Epithelial cell of esophagus (primary cell): Measurements from ENCODE around the gene HOXC10.

ENCODE experiments used
- DNase-seq: peaks from one replicate; pipeline ENCODE4 v3.0.0; 2010; ENCODE audit warnings: low read depth
- H3K4me3 ChIP-seq: 2 replicates; pipeline ENCODE4 v1.5.1; 2011; ENCODE audit warnings: mild to moderate bottlenecking, low read length, control low read depth
- CTCF ChIP-seq: IDR thresholded peaks from 2 replicates; pipeline ENCODE4 v1.5.1; 2011; ENCODE audit warnings: low read depth, mild to moderate bottlenecking, low read length, control low read depth, inconsistent platforms; ENCODE audit not compliant: insufficient read depth; ENCODE audit errors: missing control alignments

Gene HOXC10

DNA sequence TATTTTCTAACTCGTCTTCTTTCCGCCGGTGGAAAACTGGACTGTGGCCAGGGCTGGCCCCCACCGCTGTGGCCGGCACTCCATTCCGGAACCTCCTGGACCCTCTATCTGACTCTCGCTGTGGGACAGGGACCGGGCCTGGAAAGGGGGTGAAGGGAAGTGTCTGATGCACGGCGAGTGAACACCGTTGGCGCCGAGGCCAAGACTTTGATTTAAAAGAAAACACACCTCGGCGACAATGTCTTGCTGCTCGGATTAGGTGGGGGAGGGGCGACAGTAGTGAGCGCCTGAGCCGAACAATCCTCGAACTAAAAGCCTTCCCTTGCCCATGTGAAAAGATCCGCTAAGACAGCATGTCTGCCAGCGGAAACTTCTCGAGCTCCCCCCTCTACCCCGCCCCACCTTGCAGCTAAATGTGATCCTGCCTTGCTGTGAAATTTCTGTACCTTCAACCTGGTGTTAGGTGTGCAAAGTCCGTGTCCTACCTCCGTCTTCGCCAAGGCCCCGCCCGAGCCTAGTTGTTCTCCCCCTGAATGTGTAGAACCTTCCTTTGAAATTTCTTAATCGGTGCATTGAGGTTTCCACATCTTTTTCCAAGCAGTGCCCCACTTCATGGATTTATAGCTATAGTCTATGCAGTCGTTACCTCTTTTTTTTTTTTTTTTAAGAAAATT lies 9.3 kb upstream of the HOXC10 start:
- DNase-seq: no peak
- no peak overlapping the region for H3K4me3 ChIP-seq
- no peak for TF ChIP-seq CTCF

DNA sequence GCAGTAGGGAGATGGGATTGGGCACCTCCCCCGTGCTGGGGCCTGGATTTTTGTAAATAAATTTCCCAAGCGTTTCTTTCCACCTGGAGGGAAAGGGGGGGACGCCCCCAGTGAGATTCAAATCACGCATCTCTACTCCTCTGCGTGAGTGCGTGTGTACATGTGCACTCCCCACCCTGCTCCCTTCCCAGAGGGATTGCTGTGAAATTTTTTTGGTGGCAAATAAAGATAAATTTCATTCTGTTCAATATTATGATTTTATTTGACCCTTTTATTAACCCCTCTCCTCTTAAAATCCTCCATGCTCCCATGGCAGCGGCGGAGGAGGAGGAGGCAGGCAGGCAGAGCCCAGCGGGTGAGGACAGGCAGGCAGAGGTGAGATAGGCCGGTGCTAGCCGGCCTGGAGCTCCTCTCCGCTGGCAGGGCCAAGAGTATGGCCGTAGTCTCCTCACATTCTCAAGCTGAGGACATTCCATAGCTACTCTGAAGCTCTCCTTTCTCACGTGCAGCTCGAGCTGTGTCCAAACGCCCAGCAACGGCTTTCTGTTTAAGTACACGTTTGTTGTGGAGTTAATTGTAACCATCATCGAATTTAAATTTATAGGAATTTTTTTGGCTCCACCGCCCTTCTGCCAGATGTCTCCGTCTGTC lies 8.6 kb upstream of the HOXC10 start:
- no peak for DNase-seq
- no peak overlapping the region for H3K4me3 ChIP-seq
- no peak for TF ChIP-seq CTCF

GRCh38 chr12:53976823-53977595 lies 7.9 kb upstream of the HOXC10 start:
- no peak for DNase-seq
- no peak for TF ChIP-seq CTCF
- H3K4me3 ChIP-seq: no peak overlapping the region

DNA sequence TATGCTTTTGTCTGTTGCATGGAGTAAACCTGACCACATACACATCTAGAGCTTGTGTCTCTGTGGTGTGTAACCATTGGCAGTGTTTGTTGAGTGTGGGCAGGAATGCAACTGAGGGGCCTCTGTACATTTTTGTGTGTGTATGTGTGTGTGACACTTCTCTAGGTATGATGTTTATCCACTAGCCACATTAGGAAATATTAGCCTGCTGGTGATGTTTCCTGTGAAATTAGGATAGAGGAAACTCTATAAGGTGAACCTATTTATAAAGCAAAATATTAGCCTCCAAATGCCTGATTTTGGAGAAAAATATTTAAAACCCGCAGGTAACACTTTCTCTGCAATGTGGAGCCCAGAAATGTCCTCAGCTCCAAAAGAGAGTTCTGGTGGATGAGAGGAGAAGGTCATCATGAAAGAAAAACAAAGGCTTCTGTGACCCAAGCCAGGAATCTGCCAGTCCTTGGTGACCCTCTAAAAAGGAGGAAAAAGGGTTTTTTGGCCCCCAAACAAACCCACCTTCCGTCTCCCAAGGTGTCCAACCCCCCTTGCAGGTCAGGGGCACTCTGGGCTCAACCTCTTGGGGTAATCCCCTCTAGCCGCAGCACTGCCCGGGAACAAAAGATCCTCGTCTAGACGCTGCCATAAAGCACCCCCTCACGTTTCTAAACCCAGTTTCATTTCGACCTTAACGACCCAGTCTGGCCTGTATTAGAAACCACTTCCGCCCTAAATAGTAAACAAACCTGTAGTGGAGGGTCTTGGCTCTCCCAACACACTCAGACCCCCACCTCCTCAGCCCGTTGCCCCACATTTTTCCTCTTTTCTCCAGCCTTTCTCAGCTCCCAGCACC lies 7.1 kb upstream of the HOXC10 start:
- TF ChIP-seq CTCF: no peak
- DNase-seq: no peak
- no peak overlapping the region for H3K4me3 ChIP-seq

GRCh38 chr12:53978477-53979356 lies 6.2 kb upstream of the HOXC10 start:
- H3K4me3 ChIP-seq: no peak overlapping the region
- no peak for DNase-seq
- TF ChIP-seq CTCF: no peak
